Hepatocyte (in vitro differentiated cells): ENCODE measurements around the gene RAB3C.

Source experiments
- CTCF ChIP-seq: fragments of 200-600 bp; sonication (generic); IDR thresholded peaks from 2 replicates; pipeline ENCODE4 v1.5.1; 2016; ENCODE audit warnings: antibody characterized with exemption, mild to moderate bottlenecking; ENCODE audit not compliant: poor library complexity
- EZH2 ChIP-seq: fragments of 200-600 bp; sonication (generic); IDR thresholded peaks from 2 replicates; pipeline ENCODE4 v1.6.1; 2016; ENCODE audit warnings: antibody characterized with exemption, mild to moderate bottlenecking, borderline replicate concordance
- EZH2phosphoT487 ChIP-seq: fragments of 200-600 bp; sonication (generic); IDR thresholded peaks from one replicate; pipeline ENCODE4 v1.6.1; 2018; ENCODE audit warnings: antibody characterized with exemption, mild to moderate bottlenecking, low read depth, moderate library complexity; ENCODE audit not compliant: unreplicated experiment, severe bottlenecking

- TF ChIP-seq CTCF (no peak), EZH2phosphoT487 (no peak), EZH2 (no peak)
Observed at GRCh38 chr5:58813855-58814254, 231.0 kb downstream of the RAB3C start.
